ENCODE measurements around the gene SYT9. TPM values are rescaled to one million over a fixed set of nuclear protein-coding genes. Genes with fewer than 3 reads are reported as not detected.

SYT9 gene
- total and polyA plus RNA-seq, 12 donors: 0.01 to 0.66 (median 0.32) TPM; not detected in 3

- Histone ChIP-seq H3K9me3 (peaks cover 0 to 7% (median 0%) of the 10 kb centered on the region in 11 donors), H3K36me3 (no peaks in the 10 kb centered on the region), H3K4me3 (no peak overlapping the region), H3K27me3 (no peaks in the 10 kb centered on the region), H3K27ac (no peak overlapping the region), H3K4me1 (no peaks in the 10 kb centered on the region)
- TF ChIP-seq, protein P1, sequence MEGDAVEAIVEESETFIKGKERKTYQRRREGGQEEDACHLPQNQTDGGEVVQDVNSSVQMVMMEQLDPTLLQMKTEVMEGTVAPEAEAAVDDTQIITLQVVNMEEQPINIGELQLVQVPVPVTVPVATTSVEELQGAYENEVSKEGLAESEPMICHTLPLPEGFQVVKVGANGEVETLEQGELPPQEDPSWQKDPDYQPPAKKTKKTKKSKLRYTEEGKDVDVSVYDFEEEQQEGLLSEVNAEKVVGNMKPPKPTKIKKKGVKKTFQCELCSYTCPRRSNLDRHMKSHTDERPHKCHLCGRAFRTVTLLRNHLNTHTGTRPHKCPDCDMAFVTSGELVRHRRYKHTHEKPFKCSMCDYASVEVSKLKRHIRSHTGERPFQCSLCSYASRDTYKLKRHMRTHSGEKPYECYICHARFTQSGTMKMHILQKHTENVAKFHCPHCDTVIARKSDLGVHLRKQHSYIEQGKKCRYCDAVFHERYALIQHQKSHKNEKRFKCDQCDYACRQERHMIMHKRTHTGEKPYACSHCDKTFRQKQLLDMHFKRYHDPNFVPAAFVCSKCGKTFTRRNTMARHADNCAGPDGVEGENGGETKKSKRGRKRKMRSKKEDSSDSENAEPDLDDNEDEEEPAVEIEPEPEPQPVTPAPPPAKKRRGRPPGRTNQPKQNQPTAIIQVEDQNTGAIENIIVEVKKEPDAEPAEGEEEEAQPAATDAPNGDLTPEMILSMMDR (IDR thresholded peaks at IDR 0.05): no peak
- intact Hi-C loops (cut with DNase I): no loop called here
- no peak for DNase-seq
- ATAC-seq: no peak
- WGBS, 2 donors: 73 to 84% methylated on average over 4 of the region's 4 CpGs
Observed at GRCh38 chr11:7314811-7315604, 63.3 kb downstream of the SYT9 start.

DNA sequence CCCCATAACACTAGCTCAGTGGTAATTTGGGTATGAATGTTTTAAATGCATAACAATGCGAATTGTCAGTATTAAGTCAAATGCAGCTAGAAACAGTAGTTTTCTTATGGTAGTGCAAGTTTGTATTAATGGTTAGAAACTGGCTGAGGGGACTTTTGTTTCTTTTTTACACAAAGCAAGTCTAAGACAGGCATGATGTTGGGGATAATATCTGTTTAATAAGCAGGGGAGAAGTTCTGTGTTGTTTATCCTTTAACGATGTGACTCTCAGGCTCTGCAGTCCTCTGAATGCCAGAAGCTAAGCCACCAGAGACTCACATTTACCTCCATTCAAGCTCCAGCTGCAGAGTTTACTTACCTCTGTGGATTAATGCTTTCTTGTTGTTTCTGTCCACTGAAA lies 67.8 kb downstream of the SYT9 start:
- H3K9me3 ChIP-seq: peaks cover 0 to 7% (median 0%) of the 10 kb centered on the region in 11 donors
- H3K36me3 ChIP-seq: no peaks in the 10 kb centered on the region
- intact Hi-C loops (cut with DNase I): no loop called here
- H3K27ac ChIP-seq: no peak overlapping the region
- TF ChIP-seq, protein P1 (IDR thresholded peaks at IDR 0.05): no peak
- no peak overlapping the region for H3K4me3 ChIP-seq
- no peak for ATAC-seq
- H3K4me1 ChIP-seq: no peaks in the 10 kb centered on the region
- 71 to 74% methylated on average over 2 of the region's 2 CpGs for WGBS, 2 donors
- no peaks in the 10 kb centered on the region for H3K27me3 ChIP-seq
- no peak for DNase-seq

- DNase-seq: no peak
- Histone ChIP-seq H3K36me3 (no peaks in the 10 kb centered on the region), H3K9me3 (peaks cover 0 to 7% (median 0%) of the 10 kb centered on the region in 11 donors), H3K4me3 (no peak overlapping the region), H3K27me3 (no peaks in the 10 kb centered on the region), H3K27ac (no peak overlapping the region), H3K4me1 (no peaks in the 10 kb centered on the region)
- intact Hi-C loops (cut with DNase I): no loop called here
- TF ChIP-seq, protein P1 (IDR thresholded peaks at IDR 0.05): no peak
- ATAC-seq: no peak
Observed at GRCh38 chr11:7320306-7320705, 68.6 kb downstream of the SYT9 start.

- TF ChIP-seq, protein P1 (IDR thresholded peaks at IDR 0.05): no peak
- Histone ChIP-seq H3K27me3 (no peaks in the 10 kb centered on the region), H3K36me3 (no peaks in the 10 kb centered on the region), H3K4me3 (no peak overlapping the region), H3K4me1 (no peaks in the 10 kb centered on the region), H3K9me3 (peaks cover 0 to 5% (median 0%) of the 10 kb centered on the region in 11 donors), H3K27ac (no peak overlapping the region)
- intact Hi-C loops (cut with DNase I): no loop called here
- DNase-seq: no peak
- WGBS, 2 donors: 47 to 49% methylated on average over 7 of the region's 7 CpGs
- peak in 1 of 8 donors; percentile 57 for ATAC-seq
Observed at GRCh38 chr11:7321473-7322450, 70.1 kb downstream of the SYT9 start.
